Measurements from ENCODE around the gene GNAI3.

The GNAI3 gene

GRCh38 chr1:109618661-109619575, 70.5 kb downstream of the GNAI3 start:
- Histone ChIP-seq H3K4me3 (replicated peaks; ENCODE audit: insufficient read depth, low read length) (peak overlapping the region; percentile 94), H3K27ac (replicated peaks) (peak overlapping the region; percentile 90), H3K27me3 (ENCODE audit: insufficient read depth, poor library complexity, severe bottlenecking) (no peaks in the 10 kb centered on the region)
- TF ChIP-seq, protein P1, sequence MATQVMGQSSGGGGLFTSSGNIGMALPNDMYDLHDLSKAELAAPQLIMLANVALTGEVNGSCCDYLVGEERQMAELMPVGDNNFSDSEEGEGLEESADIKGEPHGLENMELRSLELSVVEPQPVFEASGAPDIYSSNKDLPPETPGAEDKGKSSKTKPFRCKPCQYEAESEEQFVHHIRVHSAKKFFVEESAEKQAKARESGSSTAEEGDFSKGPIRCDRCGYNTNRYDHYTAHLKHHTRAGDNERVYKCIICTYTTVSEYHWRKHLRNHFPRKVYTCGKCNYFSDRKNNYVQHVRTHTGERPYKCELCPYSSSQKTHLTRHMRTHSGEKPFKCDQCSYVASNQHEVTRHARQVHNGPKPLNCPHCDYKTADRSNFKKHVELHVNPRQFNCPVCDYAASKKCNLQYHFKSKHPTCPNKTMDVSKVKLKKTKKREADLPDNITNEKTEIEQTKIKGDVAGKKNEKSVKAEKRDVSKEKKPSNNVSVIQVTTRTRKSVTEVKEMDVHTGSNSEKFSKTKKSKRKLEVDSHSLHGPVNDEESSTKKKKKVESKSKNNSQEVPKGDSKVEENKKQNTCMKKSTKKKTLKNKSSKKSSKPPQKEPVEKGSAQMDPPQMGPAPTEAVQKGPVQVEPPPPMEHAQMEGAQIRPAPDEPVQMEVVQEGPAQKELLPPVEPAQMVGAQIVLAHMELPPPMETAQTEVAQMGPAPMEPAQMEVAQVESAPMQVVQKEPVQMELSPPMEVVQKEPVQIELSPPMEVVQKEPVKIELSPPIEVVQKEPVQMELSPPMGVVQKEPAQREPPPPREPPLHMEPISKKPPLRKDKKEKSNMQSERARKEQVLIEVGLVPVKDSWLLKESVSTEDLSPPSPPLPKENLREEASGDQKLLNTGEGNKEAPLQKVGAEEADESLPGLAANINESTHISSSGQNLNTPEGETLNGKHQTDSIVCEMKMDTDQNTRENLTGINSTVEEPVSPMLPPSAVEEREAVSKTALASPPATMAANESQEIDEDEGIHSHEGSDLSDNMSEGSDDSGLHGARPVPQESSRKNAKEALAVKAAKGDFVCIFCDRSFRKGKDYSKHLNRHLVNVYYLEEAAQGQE (IDR thresholded peaks at IDR 0.05; ENCODE audit: insufficient replicate concordance, low read depth), result no peak
- TF ChIP-seq SPI1 (IDR thresholded peaks at IDR 0.05; ENCODE audit: borderline replicate concordance, low read depth) (no peak), GABPA (IDR thresholded peaks at IDR 0.05; ENCODE audit: low read depth) (peak; percentile 24; the same call in 1 of the 2 replicates), CTCF (IDR thresholded peaks at IDR 0.05; ENCODE audit: insufficient read depth, low read length) (no peak), POLR2AphosphoS5 (IDR thresholded peaks at IDR 0.05; ENCODE audit: low read depth) (no peak)
- no peak for DNase-seq (ENCODE audit: low read depth in 1 of 2, low spot score in 1 of 2)

DNA sequence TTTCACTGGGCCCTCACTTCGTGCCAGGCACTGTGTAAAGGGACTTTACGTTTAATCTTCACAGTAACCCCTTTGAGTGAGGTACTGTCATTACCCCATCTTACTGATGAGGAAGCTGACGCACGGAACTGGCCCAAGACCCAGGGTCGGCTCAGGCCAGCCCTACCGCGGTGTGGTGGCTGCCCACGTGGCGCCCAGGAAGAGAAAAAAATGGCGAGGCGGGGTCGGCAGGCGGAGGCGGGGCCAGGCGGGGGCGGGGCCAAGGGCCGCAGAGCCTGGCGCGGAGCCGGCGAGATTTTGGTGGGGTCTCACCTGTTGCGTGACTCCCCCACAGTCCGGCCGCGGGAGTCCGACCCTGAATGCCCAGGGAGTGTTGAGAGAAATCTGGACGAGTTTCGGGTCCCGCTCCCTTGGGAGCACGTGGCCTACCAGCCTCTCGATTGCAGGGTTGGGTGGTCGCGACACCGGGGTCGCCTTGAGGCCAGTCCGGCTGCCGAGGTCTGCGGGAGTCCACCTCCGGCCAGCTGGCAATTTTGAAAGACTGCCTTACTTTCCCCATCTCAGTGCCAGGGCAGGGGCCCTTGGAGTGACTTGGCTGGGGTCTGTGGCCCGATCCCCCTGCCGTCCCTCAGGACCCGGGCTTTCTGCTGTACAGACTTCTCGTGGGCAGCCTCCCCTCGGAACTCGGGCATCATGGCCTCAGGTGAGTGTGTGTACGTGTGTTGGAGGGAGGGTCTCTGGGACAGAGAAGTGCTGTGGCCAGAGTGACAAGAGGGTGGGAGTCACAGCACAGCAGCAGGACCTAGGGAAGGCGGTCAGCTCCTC, 71.4 kb downstream of the GNAI3 start, which contains the start of the genes AMPD2 and GNAT2:
Gene AMPD2 (plus strand): TSS at position 262 of the 825 bp plus-strand sequence. CDS start 1,339 bp downstream, outside the sequence.
Gene GNAT2 (minus strand): TSS at position 41 of the 825 bp plus-strand sequence. CDS start 6,746 bp downstream, outside the sequence.
- DNase-seq (ENCODE audit: low read depth in 1 of 2, low spot score in 1 of 2), result peak; percentile 84 to 90
- peak within 1 kb of the TSS; percentile 90 for H3K27ac ChIP-seq (replicated peaks)

More for the DNA sequence above, 71.4 kb downstream of the GNAI3 start, which contains the start of the genes AMPD2 and GNAT2:
- Histone ChIP-seq H3K4me3 (replicated peaks; ENCODE audit: insufficient read depth, low read length) (peak within 1 kb of the TSS; percentile 94), H3K27me3 (ENCODE audit: insufficient read depth, poor library complexity, severe bottlenecking) (no peaks in the 10 kb centered on the region)
- peak; percentile 36; the same call in 1 of the 2 replicates for TF ChIP-seq SPI1 (IDR thresholded peaks at IDR 0.05; ENCODE audit: borderline replicate concordance, low read depth)
- TF ChIP-seq, protein P1 (IDR thresholded peaks at IDR 0.05; ENCODE audit: insufficient replicate concordance, low read depth), result peak; percentile 38
- no peak for TF ChIP-seq CTCF (IDR thresholded peaks at IDR 0.05; ENCODE audit: insufficient read depth, low read length)
- peak; percentile 84 for TF ChIP-seq POLR2AphosphoS5 (IDR thresholded peaks at IDR 0.05; ENCODE audit: low read depth)
- no peak for TF ChIP-seq GABPA (IDR thresholded peaks at IDR 0.05; ENCODE audit: low read depth)

All from HL-60 (cell line).